PFSK-1 (cell line): ENCODE measurements around the gene ALG14.

Experiments
- FOXP2 ChIP-seq: optimal IDR thresholded peaks from 2 replicates; pipeline ENCODE3; 2011; ENCODE audit warnings: borderline replicate concordance, control low read depth, inconsistent platforms; ENCODE audit not compliant: insufficient read depth; ENCODE audit errors: extremely low read length, extremely low read depth
- POLR2AphosphoS5 ChIP-seq: IDR thresholded peaks from 2 replicates; pipeline ENCODE4 v1.6.1; 2012; ENCODE audit warnings: low read depth, mild to moderate bottlenecking, control low read depth, low read length, moderate library complexity
- SIN3A ChIP-seq: IDR thresholded peaks from 2 replicates; pipeline ENCODE4 v1.6.1; 2012; ENCODE audit warnings: mild to moderate bottlenecking, low read length, moderate library complexity, borderline replicate concordance; ENCODE audit not compliant: insufficient read depth
- TAF1 ChIP-seq: IDR thresholded peaks from 2 replicates; pipeline ENCODE4 v1.6.1; 2012; ENCODE audit warnings: low read length, control low read depth, borderline replicate concordance; ENCODE audit not compliant: insufficient read depth
- TF ChIP-seq, protein P1 (sequence below), 2 experiments: IDR thresholded peaks; 2 replicates each; pipeline versions ENCODE4 v1.6.1 to v1.8.0; 2011 to 2012; ENCODE audit warnings: low read depth in 2 of 2, low read length in 2 of 2, control low read depth in 1 of 2, inconsistent platforms in 1 of 2, mild to moderate bottlenecking in 1 of 2, moderate library complexity in 1 of 2; ENCODE audit not compliant: insufficient read depth in 1 of 2

The ALG14 gene

DNA sequence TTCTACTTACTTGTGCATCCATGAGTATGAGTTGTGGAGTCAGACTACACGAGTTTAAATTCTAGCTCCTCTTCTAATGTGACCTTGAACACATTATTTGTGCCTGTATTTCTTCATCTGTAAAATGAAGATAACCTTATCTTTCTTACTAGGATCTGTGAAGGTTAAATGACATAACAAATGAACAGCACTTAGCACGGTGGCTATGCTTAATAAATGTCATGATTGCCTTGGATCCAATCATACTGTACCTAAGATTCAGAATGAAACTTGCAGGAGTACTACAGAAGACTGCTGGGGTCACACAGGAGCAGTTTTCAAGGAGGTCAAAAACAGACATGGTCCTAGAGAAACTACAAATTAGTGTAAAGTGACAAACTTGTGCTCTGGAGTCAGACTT lies 22.2 kb upstream of the ALG14 start:
- no peak for TF ChIP-seq TAF1
- TF ChIP-seq SIN3A, result no peak
- TF ChIP-seq, protein P1, sequence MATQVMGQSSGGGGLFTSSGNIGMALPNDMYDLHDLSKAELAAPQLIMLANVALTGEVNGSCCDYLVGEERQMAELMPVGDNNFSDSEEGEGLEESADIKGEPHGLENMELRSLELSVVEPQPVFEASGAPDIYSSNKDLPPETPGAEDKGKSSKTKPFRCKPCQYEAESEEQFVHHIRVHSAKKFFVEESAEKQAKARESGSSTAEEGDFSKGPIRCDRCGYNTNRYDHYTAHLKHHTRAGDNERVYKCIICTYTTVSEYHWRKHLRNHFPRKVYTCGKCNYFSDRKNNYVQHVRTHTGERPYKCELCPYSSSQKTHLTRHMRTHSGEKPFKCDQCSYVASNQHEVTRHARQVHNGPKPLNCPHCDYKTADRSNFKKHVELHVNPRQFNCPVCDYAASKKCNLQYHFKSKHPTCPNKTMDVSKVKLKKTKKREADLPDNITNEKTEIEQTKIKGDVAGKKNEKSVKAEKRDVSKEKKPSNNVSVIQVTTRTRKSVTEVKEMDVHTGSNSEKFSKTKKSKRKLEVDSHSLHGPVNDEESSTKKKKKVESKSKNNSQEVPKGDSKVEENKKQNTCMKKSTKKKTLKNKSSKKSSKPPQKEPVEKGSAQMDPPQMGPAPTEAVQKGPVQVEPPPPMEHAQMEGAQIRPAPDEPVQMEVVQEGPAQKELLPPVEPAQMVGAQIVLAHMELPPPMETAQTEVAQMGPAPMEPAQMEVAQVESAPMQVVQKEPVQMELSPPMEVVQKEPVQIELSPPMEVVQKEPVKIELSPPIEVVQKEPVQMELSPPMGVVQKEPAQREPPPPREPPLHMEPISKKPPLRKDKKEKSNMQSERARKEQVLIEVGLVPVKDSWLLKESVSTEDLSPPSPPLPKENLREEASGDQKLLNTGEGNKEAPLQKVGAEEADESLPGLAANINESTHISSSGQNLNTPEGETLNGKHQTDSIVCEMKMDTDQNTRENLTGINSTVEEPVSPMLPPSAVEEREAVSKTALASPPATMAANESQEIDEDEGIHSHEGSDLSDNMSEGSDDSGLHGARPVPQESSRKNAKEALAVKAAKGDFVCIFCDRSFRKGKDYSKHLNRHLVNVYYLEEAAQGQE (IDR thresholded peaks at IDR 0.05; ENCODE audit: insufficient read depth in 1 of 2, low read depth in 2 of 2, low read length in 2 of 2), result no peak
- no peak for TF ChIP-seq POLR2AphosphoS5

DNA sequence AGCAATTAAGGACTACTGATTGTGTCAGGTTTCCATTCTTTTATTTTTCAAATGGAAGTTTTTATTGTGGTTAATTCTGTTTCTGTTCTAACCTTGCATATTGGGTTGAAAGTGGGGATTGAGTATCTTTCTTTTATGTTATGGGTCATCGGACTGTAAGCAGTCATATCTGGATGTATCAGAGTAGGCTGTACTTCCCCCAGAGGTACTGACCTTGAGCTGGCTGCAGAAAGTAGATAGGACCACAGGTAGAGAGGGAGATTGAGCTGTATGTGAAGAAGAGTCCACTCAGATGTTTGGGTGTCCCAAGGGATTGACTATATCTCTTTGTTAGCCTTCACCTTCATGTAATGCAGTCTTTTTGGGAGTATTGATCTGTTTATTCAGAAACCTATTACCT lies 20.5 kb upstream of the ALG14 start:
- TF ChIP-seq TAF1, result no peak
- TF ChIP-seq POLR2AphosphoS5, result no peak
- TF ChIP-seq, protein P1 (IDR thresholded peaks at IDR 0.05; ENCODE audit: insufficient read depth in 1 of 2, low read depth in 2 of 2, low read length in 2 of 2), result no peak
- TF ChIP-seq SIN3A, result no peak
- TF ChIP-seq FOXP2, result no peak

DNA sequence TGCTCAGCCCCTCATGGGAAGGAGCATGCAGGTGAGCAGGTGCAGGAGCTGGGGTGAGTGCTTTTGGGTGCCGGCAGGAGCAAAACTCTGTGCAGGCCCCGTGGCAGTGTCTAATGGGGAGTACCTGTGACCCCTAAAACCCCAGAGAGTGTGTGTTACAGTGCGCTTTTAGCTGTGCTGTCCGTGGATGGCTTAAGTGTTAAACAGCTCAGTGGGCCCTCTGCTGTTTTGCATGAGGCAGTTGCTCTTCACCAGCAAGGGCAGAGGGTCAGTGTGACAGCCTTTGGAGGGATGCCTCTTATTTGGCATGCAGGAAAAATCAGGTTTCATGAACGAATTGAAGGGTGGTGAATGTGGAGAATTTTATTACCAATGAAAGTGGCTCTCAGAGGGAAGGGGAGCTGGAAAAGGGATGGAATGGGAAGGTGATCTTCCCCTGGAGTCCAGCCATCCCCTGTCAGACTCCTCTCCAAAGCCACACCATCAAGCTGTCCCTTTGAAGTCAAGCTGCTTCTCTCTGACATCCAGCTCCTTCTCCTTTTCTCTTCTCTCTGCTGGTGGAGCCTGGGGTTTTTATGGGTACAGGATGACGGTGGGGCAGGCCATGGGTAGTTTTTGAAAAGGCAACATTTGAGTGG lies 17.0 kb upstream of the ALG14 start:
- no peak for TF ChIP-seq SIN3A

DNA sequence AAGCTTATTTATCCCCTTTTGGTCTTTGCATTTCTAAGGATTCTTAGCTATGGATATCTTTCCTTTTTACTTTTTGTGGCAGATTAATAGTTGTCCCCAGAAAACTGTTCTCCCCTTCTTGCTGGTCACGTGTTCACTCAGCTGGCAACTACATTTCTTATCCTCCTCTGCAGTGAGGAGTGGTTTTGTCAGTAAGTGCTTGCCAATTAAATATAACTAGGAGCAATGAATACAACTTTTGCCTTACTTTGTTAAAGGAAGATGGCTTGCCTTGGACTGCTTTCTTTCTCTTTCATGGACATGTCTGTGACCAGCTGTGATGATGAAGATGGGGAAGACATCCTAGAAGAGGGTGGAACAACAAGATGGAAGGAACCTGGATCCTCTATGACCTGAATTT lies 15.6 kb upstream of the ALG14 start:
- TF ChIP-seq, protein P1 (IDR thresholded peaks at IDR 0.05; ENCODE audit: insufficient read depth in 1 of 2, low read depth in 2 of 2, low read length in 2 of 2), result no peak
- TF ChIP-seq SIN3A (no peak), TAF1 (no peak), POLR2AphosphoS5 (no peak), FOXP2 (no peak)

DNA sequence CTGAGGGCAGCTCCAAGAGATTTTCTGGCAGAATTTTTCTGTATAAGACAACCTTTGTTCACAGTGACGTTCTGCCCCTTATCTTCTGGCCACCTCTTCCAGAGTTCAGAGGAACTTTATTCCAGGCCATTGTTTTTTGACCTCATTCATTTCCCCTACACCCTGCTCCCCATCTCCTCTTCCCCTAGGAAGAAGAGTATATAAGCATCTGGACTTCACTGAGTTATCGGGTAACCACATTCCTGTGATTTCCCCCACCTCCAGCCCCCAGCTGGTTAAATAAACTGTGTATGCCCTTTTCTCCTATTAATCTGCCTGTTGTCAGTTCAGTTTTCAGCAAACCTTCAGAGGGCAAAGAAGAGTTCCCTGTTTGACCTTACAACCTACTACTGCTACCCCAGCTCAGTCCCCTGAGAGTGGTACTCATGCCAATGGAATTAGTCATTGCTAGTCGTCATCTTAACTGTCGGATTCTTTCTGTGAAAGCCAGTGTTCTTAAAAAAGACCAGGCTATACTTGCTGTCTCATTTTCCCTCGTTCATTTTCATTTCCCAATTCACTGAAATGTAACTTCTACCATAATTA lies 14.3 kb upstream of the ALG14 start:
- TF ChIP-seq, protein P1 (IDR thresholded peaks at IDR 0.05; ENCODE audit: insufficient read depth in 1 of 2, low read depth in 2 of 2, low read length in 2 of 2), result no peak
- TF ChIP-seq POLR2AphosphoS5, result no peak
- no peak for TF ChIP-seq SIN3A
- no peak for TF ChIP-seq TAF1

DNA sequence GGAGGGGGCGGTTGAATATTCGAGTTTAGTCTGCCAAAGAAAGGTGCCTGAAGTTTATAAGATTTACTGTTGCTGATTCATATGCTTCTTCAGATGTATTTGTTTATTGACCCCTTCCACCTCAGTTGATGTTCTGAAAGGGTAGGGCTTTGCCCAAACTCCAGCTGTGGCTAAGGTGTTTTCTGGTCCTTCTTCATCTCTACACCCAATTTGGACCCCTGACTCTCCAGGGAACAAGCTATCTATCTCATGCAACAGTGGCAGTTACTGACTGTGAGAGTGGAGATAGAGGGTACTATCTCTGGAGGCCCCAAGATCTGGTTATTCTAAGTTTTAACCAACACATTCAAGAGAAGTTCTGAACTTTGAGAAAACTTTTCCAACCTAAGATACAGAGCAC lies 12.6 kb upstream of the ALG14 start:
- TF ChIP-seq FOXP2 (no peak), TAF1 (no peak)
